ENCODE measurements around the gene PADI4. TPM values are rescaled to one million over a fixed set of nuclear protein-coding genes. Genes with fewer than 3 reads are reported as not detected.

The PADI4 gene, protein sequence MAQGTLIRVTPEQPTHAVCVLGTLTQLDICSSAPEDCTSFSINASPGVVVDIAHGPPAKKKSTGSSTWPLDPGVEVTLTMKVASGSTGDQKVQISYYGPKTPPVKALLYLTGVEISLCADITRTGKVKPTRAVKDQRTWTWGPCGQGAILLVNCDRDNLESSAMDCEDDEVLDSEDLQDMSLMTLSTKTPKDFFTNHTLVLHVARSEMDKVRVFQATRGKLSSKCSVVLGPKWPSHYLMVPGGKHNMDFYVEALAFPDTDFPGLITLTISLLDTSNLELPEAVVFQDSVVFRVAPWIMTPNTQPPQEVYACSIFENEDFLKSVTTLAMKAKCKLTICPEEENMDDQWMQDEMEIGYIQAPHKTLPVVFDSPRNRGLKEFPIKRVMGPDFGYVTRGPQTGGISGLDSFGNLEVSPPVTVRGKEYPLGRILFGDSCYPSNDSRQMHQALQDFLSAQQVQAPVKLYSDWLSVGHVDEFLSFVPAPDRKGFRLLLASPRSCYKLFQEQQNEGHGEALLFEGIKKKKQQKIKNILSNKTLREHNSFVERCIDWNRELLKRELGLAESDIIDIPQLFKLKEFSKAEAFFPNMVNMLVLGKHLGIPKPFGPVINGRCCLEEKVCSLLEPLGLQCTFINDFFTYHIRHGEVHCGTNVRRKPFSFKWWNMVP
- under 1 TPM in 2 of 4 donors, not detected in 2; 0.03 to 0.24 TPM for polyA plus RNA-seq
- long read RNA-seq, donor 1, result 0 reads
- long read RNA-seq, donor 2, result 0 reads
- long read RNA-seq, donor 3, result 0 reads
- long read RNA-seq, donor 4, result 0 reads
- long read RNA-seq, donor 5, result 0 reads
- long read RNA-seq, donor 6, result 0 reads
- long read RNA-seq, donor 7, result 0 reads
- long read RNA-seq, donor 8, result 0 reads
- long read RNA-seq, donor 9, result 0 reads
- long read RNA-seq, donor 10, result 0 reads

DNA sequence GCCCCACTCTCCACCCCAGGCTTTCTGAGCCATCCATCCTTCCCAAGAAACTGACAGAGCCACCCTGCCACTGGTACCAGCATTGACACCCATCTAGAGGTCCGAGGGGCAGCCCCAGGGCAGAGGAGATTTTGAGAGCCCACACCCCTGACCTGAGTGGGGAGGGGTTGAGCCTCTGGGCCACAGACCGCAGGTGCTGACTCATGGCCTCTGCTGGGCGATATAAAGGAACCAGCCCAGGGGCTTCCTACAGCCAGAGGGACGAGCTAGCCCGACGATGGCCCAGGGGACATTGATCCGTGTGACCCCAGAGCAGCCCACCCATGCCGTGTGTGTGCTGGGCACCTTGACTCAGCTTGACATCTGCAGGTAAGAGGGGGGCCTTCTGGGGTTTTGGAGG lies at the start of gene PADI4:
TSS of gene PADI4 (plus strand) at position 252 of the 400 bp plus-strand sequence. CDS start at position 278, 26 bp downstream.
- FAIRE-seq (no peak), DNase-seq (no peak)
- WGBS, 3 donors, result 45 to 54% (median 54%) methylated on average over 7 to 8 of the region's 8 CpGs
- H3K9me3 ChIP-seq (ENCODE audit: control insufficient read depth in 2 of 2, insufficient read depth in 1 of 2, low read depth in 1 of 2, low read length in 1 of 2), result peaks cover 0 to 4% of the 10 kb centered on the region in 2 donors
- peaks cover 0 to 5% (median 2%) of the 10 kb centered on the region in 3 donors for H3K27me3 ChIP-seq (ENCODE audit: control insufficient read depth in 3 of 3, insufficient read depth in 3 of 3, low read length in 3 of 3)
- no peaks in the 10 kb centered on the region for H3K4me1 ChIP-seq (ENCODE audit: control insufficient read depth in 3 of 3, insufficient read depth in 2 of 3, low read depth in 1 of 3, low read length in 2 of 3)
- H3K36me3 ChIP-seq (ENCODE audit: control insufficient read depth in 3 of 3, insufficient read depth in 2 of 3, low read depth in 1 of 3, low read length in 3 of 3), result no peaks in the 10 kb centered on the region
- H3K4me3 ChIP-seq (ENCODE audit: low read depth in 1 of 3, low read length in 3 of 3), result no peak within 1 kb of the TSS
- no peak within 1 kb of the TSS for H3K27ac ChIP-seq (ENCODE audit: low read depth in 1 of 3, low read length in 2 of 3)

- Histone ChIP-seq H3K27ac (ENCODE audit: low read depth in 1 of 3, low read length in 2 of 3) (no peak overlapping the region), H3K4me1 (ENCODE audit: control insufficient read depth in 3 of 3, insufficient read depth in 2 of 3, low read depth in 1 of 3, low read length in 2 of 3) (no peaks in the 10 kb centered on the region), H3K4me3 (ENCODE audit: low read depth in 1 of 3, low read length in 3 of 3) (no peak overlapping the region), H3K9me3 (ENCODE audit: control insufficient read depth in 2 of 2, insufficient read depth in 1 of 2, low read depth in 1 of 2, low read length in 1 of 2) (no peaks in the 10 kb centered on the region), H3K36me3 (ENCODE audit: control insufficient read depth in 3 of 3, insufficient read depth in 2 of 3, low read depth in 1 of 3, low read length in 3 of 3) (no peaks in the 10 kb centered on the region), H3K27me3 (ENCODE audit: control insufficient read depth in 3 of 3, insufficient read depth in 3 of 3, low read length in 3 of 3) (peaks cover 0 to 3% (median 0%) of the 10 kb centered on the region in 3 donors)
- DNase-seq, result no peak
- FAIRE-seq, result no peak
- WGBS, 3 donors, result 84 to 90% (median 89%) methylated on average over 6 of the region's 6 CpGs
Measured at GRCh38 chr1:17258758-17259130, 49.3 kb upstream of the PADI4 start.

DNA sequence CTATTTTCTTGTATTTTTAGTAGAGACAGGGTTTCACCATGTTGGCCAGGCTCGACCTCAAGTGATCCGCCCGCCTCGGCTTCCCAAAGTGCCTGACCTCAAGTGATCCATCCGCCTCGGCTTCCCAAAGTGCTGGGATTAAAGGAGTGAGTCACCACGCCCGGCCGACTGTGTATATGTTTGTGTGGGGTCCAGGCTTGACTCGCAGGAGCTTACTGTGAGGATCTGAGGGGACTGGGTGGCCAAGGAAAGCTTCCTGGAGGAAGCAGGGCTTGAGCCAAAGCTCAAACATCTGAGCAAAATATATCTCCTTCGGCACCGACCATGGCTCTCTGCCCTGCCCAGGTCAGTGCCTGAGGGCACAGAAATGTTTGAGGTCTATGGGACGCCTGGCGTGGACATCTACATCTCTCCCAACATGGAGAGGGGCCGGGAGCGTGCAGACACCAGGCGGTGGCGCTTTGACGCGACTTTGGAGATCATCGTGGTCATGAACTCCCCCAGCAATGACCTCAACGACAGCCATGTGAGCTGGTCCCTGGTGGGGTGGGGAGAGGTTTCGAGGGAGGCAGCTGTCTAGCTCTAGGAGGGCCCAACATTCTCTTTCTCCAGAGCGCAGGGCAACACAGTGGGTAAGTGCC lies 48.6 kb upstream of the PADI4 start:
- no peak overlapping the region for H3K4me3 ChIP-seq (ENCODE audit: low read depth in 1 of 3, low read length in 3 of 3)
- peaks cover 0 to 3% (median 0%) of the 10 kb centered on the region in 3 donors for H3K27me3 ChIP-seq (ENCODE audit: control insufficient read depth in 3 of 3, insufficient read depth in 3 of 3, low read length in 3 of 3)
- H3K4me1 ChIP-seq (ENCODE audit: control insufficient read depth in 3 of 3, insufficient read depth in 2 of 3, low read depth in 1 of 3, low read length in 2 of 3), result no peaks in the 10 kb centered on the region
- no peaks in the 10 kb centered on the region for H3K9me3 ChIP-seq (ENCODE audit: control insufficient read depth in 2 of 2, insufficient read depth in 1 of 2, low read depth in 1 of 2, low read length in 1 of 2)
- DNase-seq (no peak), FAIRE-seq (no peak)
- H3K27ac ChIP-seq (ENCODE audit: low read depth in 1 of 3, low read length in 2 of 3), result no peak overlapping the region
- H3K36me3 ChIP-seq (ENCODE audit: control insufficient read depth in 3 of 3, insufficient read depth in 2 of 3, low read depth in 1 of 3, low read length in 3 of 3), result no peaks in the 10 kb centered on the region
- 68 to 72% (median 71%) methylated on average over 24 of the region's 24 CpGs for WGBS, 3 donors

GRCh38 chr1:17260264-17260663 lies 47.7 kb upstream of the PADI4 start:
- no peak for FAIRE-seq
- Histone ChIP-seq H3K4me3 (ENCODE audit: low read depth in 1 of 3, low read length in 3 of 3) (no peak overlapping the region), H3K27me3 (ENCODE audit: control insufficient read depth in 3 of 3, insufficient read depth in 3 of 3, low read length in 3 of 3) (peaks cover 0 to 3% (median 0%) of the 10 kb centered on the region in 3 donors), H3K4me1 (ENCODE audit: control insufficient read depth in 3 of 3, insufficient read depth in 2 of 3, low read depth in 1 of 3, low read length in 2 of 3) (no peaks in the 10 kb centered on the region), H3K9me3 (ENCODE audit: control insufficient read depth in 2 of 2, insufficient read depth in 1 of 2, low read depth in 1 of 2, low read length in 1 of 2) (no peaks in the 10 kb centered on the region), H3K36me3 (ENCODE audit: control insufficient read depth in 3 of 3, insufficient read depth in 2 of 3, low read depth in 1 of 3, low read length in 3 of 3) (no peaks in the 10 kb centered on the region), H3K27ac (ENCODE audit: low read depth in 1 of 3, low read length in 2 of 3) (no peak overlapping the region)
- DNase-seq, result no peak
- WGBS, 3 donors, result 75 to 84% (median 80%) methylated on average over 7 of the region's 7 CpGs

DNA sequence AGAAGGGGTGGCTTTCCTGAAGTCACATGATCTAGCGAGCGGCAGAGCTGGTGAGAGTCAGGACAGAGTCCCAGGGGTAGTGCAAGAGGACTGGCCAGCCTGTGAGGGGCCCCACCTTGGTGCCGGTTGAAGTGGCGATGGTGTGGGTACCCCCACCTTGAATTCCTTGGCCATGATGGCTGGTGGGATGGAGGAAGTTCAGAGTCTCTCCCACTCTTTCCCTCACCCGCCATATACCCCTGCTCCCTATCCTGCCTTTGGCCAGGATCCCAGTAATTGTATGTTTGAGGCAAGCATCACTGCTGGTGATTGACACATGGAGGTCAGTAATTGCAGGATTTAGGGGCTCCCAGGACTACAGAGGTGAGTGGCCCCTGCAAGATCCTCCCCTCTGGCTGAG lies 47.3 kb upstream of the PADI4 start:
- no peak for FAIRE-seq
- no peak overlapping the region for H3K27ac ChIP-seq (ENCODE audit: low read depth in 1 of 3, low read length in 2 of 3)
- H3K9me3 ChIP-seq (ENCODE audit: control insufficient read depth in 2 of 2, insufficient read depth in 1 of 2, low read depth in 1 of 2, low read length in 1 of 2), result no peaks in the 10 kb centered on the region
- no peak for DNase-seq
- WGBS, 3 donors, result 66 to 79% (median 74%) methylated on average over 5 of the region's 5 CpGs
- no peak overlapping the region for H3K4me3 ChIP-seq (ENCODE audit: low read depth in 1 of 3, low read length in 3 of 3)
- peaks cover 0 to 3% (median 0%) of the 10 kb centered on the region in 3 donors for H3K27me3 ChIP-seq (ENCODE audit: control insufficient read depth in 3 of 3, insufficient read depth in 3 of 3, low read length in 3 of 3)
- no peaks in the 10 kb centered on the region for H3K36me3 ChIP-seq (ENCODE audit: control insufficient read depth in 3 of 3, insufficient read depth in 2 of 3, low read depth in 1 of 3, low read length in 3 of 3)
- H3K4me1 ChIP-seq (ENCODE audit: control insufficient read depth in 3 of 3, insufficient read depth in 2 of 3, low read depth in 1 of 3, low read length in 2 of 3), result no peaks in the 10 kb centered on the region

DNA sequence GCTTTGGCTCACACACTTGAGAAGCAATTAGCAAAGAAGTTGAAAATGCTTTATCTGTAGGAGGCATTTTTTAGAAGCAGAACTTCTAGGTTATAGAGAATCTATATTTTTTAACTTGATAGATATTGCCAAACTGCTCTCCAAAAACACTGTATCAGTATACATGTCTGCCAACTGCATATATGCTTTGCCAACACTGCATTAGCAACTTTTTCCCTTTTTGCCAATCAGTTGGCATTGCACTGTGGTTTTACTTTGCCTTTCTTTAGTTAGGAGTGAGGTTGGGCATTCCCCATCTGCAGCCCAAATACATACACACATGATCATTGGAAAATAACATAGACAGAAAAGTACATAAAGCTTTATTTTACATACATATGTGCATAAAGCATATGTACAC lies 44.1 kb upstream of the PADI4 start:
- Histone ChIP-seq H3K27me3 (ENCODE audit: control insufficient read depth in 3 of 3, insufficient read depth in 3 of 3, low read length in 3 of 3) (no peaks in the 10 kb centered on the region), H3K4me1 (ENCODE audit: control insufficient read depth in 3 of 3, insufficient read depth in 2 of 3, low read depth in 1 of 3, low read length in 2 of 3) (no peaks in the 10 kb centered on the region), H3K27ac (ENCODE audit: low read depth in 1 of 3, low read length in 2 of 3) (no peak overlapping the region), H3K4me3 (ENCODE audit: low read depth in 1 of 3, low read length in 3 of 3) (no peak overlapping the region), H3K36me3 (ENCODE audit: control insufficient read depth in 3 of 3, insufficient read depth in 2 of 3, low read depth in 1 of 3, low read length in 3 of 3) (no peaks in the 10 kb centered on the region), H3K9me3 (ENCODE audit: control insufficient read depth in 2 of 2, insufficient read depth in 1 of 2, low read depth in 1 of 2, low read length in 1 of 2) (no peaks in the 10 kb centered on the region)
- no peak for DNase-seq
- no peak for FAIRE-seq

GRCh38 chr1:17264470-17264869 lies 43.5 kb upstream of the PADI4 start:
- FAIRE-seq (no peak), DNase-seq (no peak)
- Histone ChIP-seq H3K9me3 (ENCODE audit: control insufficient read depth in 2 of 2, insufficient read depth in 1 of 2, low read depth in 1 of 2, low read length in 1 of 2) (no peaks in the 10 kb centered on the region), H3K27ac (ENCODE audit: low read depth in 1 of 3, low read length in 2 of 3) (no peak overlapping the region), H3K4me3 (ENCODE audit: low read depth in 1 of 3, low read length in 3 of 3) (no peak overlapping the region), H3K36me3 (ENCODE audit: control insufficient read depth in 3 of 3, insufficient read depth in 2 of 3, low read depth in 1 of 3, low read length in 3 of 3) (no peaks in the 10 kb centered on the region), H3K27me3 (ENCODE audit: control insufficient read depth in 3 of 3, insufficient read depth in 3 of 3, low read length in 3 of 3) (no peaks in the 10 kb centered on the region), H3K4me1 (ENCODE audit: control insufficient read depth in 3 of 3, insufficient read depth in 2 of 3, low read depth in 1 of 3, low read length in 2 of 3) (no peaks in the 10 kb centered on the region)
- 87 to 91% (median 90%) methylated on average over 5 of the region's 5 CpGs for WGBS, 3 donors

DNA sequence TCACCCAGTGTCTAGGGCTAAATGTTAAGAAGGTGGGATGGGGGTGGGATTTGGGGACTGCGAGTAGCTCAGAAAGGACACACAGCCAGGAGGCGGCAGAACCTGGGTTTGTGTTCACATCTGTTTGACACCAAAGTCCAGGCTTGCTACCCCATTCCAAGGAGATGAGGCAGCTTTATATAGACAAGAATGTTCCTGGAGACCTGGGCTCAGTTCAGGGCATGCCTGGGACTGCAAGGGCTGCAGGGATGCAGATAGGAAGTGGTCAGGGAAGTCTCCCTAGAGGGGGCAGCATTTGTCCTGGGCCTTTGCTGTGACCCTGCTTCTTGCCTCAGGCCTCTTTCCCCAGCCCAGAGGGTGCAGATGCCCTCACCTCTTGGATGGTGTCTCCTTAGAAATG lies 42.8 kb upstream of the PADI4 start:
- WGBS, 3 donors, result 67 to 81% (median 68%) methylated on average over 2 of the region's 2 CpGs
- no peak for DNase-seq

More for the DNA sequence above, 42.8 kb upstream of the PADI4 start:
- H3K27me3 ChIP-seq (ENCODE audit: control insufficient read depth in 3 of 3, insufficient read depth in 3 of 3, low read length in 3 of 3), result no peaks in the 10 kb centered on the region
- FAIRE-seq, result no peak
- H3K27ac ChIP-seq (ENCODE audit: low read depth in 1 of 3, low read length in 2 of 3), result no peak overlapping the region
- no peak overlapping the region for H3K4me3 ChIP-seq (ENCODE audit: low read depth in 1 of 3, low read length in 3 of 3)
- H3K4me1 ChIP-seq (ENCODE audit: control insufficient read depth in 3 of 3, insufficient read depth in 2 of 3, low read depth in 1 of 3, low read length in 2 of 3), result no peaks in the 10 kb centered on the region
- H3K9me3 ChIP-seq (ENCODE audit: control insufficient read depth in 2 of 2, insufficient read depth in 1 of 2, low read depth in 1 of 2, low read length in 1 of 2), result no peaks in the 10 kb centered on the region
- H3K36me3 ChIP-seq (ENCODE audit: control insufficient read depth in 3 of 3, insufficient read depth in 2 of 3, low read depth in 1 of 3, low read length in 3 of 3), result no peaks in the 10 kb centered on the region
